ENCODE results near the gene TRIM2.

DNA sequence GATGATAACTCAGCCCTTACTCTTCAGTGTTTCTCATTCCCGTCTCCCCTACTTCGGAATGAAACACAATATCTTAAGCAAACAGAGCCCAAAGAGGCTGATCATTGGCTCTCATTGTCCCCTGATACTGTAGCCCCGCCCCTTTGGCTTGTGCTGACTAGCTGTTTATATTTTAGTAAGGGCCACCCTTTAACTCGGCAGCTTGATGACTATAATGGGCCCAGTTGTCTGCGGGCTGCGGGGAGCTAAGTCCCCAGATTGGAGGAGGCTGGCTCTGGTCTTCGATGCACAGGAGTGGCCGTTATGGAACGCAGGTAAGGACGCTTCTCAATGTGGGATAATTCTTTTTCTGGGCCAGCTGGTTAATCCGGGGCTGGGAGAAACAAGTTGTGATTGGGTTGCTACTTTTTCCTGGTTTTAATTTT is at the start of gene TRIM2:
- TF ChIP-seq, protein P1, sequence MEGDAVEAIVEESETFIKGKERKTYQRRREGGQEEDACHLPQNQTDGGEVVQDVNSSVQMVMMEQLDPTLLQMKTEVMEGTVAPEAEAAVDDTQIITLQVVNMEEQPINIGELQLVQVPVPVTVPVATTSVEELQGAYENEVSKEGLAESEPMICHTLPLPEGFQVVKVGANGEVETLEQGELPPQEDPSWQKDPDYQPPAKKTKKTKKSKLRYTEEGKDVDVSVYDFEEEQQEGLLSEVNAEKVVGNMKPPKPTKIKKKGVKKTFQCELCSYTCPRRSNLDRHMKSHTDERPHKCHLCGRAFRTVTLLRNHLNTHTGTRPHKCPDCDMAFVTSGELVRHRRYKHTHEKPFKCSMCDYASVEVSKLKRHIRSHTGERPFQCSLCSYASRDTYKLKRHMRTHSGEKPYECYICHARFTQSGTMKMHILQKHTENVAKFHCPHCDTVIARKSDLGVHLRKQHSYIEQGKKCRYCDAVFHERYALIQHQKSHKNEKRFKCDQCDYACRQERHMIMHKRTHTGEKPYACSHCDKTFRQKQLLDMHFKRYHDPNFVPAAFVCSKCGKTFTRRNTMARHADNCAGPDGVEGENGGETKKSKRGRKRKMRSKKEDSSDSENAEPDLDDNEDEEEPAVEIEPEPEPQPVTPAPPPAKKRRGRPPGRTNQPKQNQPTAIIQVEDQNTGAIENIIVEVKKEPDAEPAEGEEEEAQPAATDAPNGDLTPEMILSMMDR (IDR thresholded peaks at IDR 0.05; ENCODE audit: low read depth, low read length, missing input control): no peak
- TF ChIP-seq SP1 (IDR thresholded peaks at IDR 0.05) (no peak), EGR1 (IDR thresholded peaks at IDR 0.05; ENCODE audit: low read depth in 2 of 2) (no peak), YY1 (IDR thresholded peaks at IDR 0.05) (peak; percentile 21), JUND (IDR thresholded peaks at IDR 0.05) (no peak), TAF1 (conservative IDR thresholded peaks at IDR 0.05) (no peak), RXRA (IDR thresholded peaks at IDR 0.05) (no peak), REST (IDR thresholded peaks at IDR 0.05) (no peak), RAD21 (IDR thresholded peaks at IDR 0.05) (no peak), ATF3 (IDR thresholded peaks at IDR 0.05) (no peak), GABPA (IDR thresholded peaks at IDR 0.05 in 1 of 2, conservative IDR thresholded peaks at IDR 0.05 in 1 of 2) (no peak), HNF4G (IDR thresholded peaks at IDR 0.05) (no peak)
- TF ChIP-seq, protein P2, sequence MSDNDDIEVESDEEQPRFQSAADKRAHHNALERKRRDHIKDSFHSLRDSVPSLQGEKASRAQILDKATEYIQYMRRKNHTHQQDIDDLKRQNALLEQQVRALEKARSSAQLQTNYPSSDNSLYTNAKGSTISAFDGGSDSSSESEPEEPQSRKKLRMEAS (IDR thresholded peaks at IDR 0.05): no peak

All from liver (tissue), 3 donors.